ENCODE results near the gene OR11A1.

Gene OR11A1

DNA sequence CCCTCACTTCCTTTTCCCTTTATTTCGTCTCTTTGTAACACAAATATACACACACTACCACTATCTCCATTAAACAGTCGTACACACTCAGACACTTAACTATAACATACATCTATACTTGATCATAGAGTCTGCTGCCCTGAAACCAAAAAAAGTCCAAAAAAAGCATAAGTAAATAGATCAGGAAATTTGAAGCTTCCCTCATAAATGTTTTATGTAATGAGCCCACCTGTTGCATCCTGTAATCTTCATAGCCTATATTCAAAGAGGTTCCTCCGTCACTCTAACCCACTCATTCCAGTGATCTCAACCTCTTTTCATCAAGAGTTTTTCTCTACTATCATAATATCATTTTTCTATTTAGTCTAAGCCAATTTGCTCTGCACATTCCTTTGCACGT, 68.3 kb downstream of the OR11A1 start:
- 100% methylated on average over 2 of the region's 4 CpGs for whole genome bisulfite sequencing (ENCODE audit: extremely low coverage, insufficient coverage, low lambda C conversion rate)
- no peak overlapping the region for H3K56ac ChIP-seq (ENCODE audit: low read length)
- no peak for DNase-seq
- H3K79me1 ChIP-seq (ENCODE audit: low read length) = no peaks in the 10 kb centered on the region
- H2BK15ac ChIP-seq (replicated peaks; ENCODE audit: low read depth) = no peak overlapping the region
- H2BK5ac ChIP-seq (ENCODE audit: low read length) = no peak overlapping the region
- no peaks in the 10 kb centered on the region for H3K79me2 ChIP-seq (ENCODE audit: control insufficient read depth, insufficient read depth, low read length)
- no peak overlapping the region for H3K27ac ChIP-seq (ENCODE audit: low read depth, low read length)
- no peak overlapping the region for H3K9ac ChIP-seq (ENCODE audit: low read length)
- H3K18ac ChIP-seq (ENCODE audit: low read length) = no peak overlapping the region
- H2AK5ac ChIP-seq (ENCODE audit: low read length) = no peak overlapping the region
- H3K27me3 ChIP-seq (ENCODE audit: insufficient read depth, low read length, poor library complexity) = no peaks in the 10 kb centered on the region
- no peak overlapping the region for H3K4ac ChIP-seq (ENCODE audit: low read depth, low read length)
- no peaks in the 10 kb centered on the region for H3K36me3 ChIP-seq (ENCODE audit: control insufficient read depth, insufficient read depth, low read length)
- no peak overlapping the region for H4K8ac ChIP-seq (ENCODE audit: low read depth, low read length)
- no peak overlapping the region for H2BK120ac ChIP-seq (ENCODE audit: low read depth, low read length)
- no peaks in the 10 kb centered on the region for H3K4me1 ChIP-seq (ENCODE audit: control insufficient read depth, low read depth, low read length)
- no peak overlapping the region for H3K4me2 ChIP-seq (ENCODE audit: low read length)
- no peak overlapping the region for H3K4me3 ChIP-seq (ENCODE audit: low read length)
- H3K23ac ChIP-seq (ENCODE audit: low read length) = no peak overlapping the region
- H4K5ac ChIP-seq (ENCODE audit: low read length) = no peak overlapping the region

DNA sequence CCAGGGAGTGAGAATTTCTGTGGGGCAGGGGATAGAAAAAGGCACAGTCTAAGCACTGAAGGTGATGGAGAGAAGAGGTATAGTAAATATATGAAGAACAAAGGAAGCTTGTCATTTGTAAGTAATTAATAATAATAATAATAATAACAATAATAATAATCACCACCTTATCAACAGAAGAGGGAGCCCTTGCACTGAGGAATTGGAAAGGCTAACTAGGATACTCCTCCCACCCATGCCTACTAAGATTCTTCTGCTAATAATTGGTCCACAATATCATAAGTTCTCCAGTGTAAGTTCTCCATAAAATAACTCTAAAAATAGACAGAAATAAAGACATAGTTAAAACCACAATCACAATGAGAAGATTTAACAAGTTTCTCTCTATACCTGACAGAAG, 80.9 kb downstream of the OR11A1 start:
- no peak overlapping the region for H3K4me2 ChIP-seq (ENCODE audit: low read length)
- H3K27ac ChIP-seq (ENCODE audit: low read depth, low read length) = no peak overlapping the region
- no peaks in the 10 kb centered on the region for H3K27me3 ChIP-seq (ENCODE audit: insufficient read depth, low read length, poor library complexity)
- no peak overlapping the region for H3K4ac ChIP-seq (ENCODE audit: low read depth, low read length)
- H2BK120ac ChIP-seq (ENCODE audit: low read depth, low read length) = no peak overlapping the region
- H2AK5ac ChIP-seq (ENCODE audit: low read length) = no peak overlapping the region
- no peak overlapping the region for H3K4me3 ChIP-seq (ENCODE audit: low read length)
- no peak overlapping the region for H2BK5ac ChIP-seq (ENCODE audit: low read length)
- no peak overlapping the region for H4K5ac ChIP-seq (ENCODE audit: low read length)
- H3K9ac ChIP-seq (ENCODE audit: low read length) = no peak overlapping the region
- no peak overlapping the region for H2BK15ac ChIP-seq (replicated peaks; ENCODE audit: low read depth)
- H4K8ac ChIP-seq (ENCODE audit: low read depth, low read length) = no peak overlapping the region
- H3K23ac ChIP-seq (ENCODE audit: low read length) = no peak overlapping the region
- no peak overlapping the region for H3K18ac ChIP-seq (ENCODE audit: low read length)
- peak; percentile 11 for DNase-seq
- H3K56ac ChIP-seq (ENCODE audit: low read length) = no peak overlapping the region
- no peaks in the 10 kb centered on the region for H3K36me3 ChIP-seq (ENCODE audit: control insufficient read depth, insufficient read depth, low read length)
- H3K4me1 ChIP-seq (ENCODE audit: control insufficient read depth, low read depth, low read length) = no peaks in the 10 kb centered on the region
- no peaks in the 10 kb centered on the region for H3K79me2 ChIP-seq (ENCODE audit: control insufficient read depth, insufficient read depth, low read length)
- H3K79me1 ChIP-seq (ENCODE audit: low read length) = no peaks in the 10 kb centered on the region
